22Rv1 (cell line): ENCODE measurements around the gene CBS.
"Not testable (repeated sequence)": the region's sequence is repeated elsewhere in the genome, so short reads cannot be mapped to it uniquely, and the experiment has no call there.

ENCODE experiments used
- CTCF ChIP-seq: fragments of 450-650 bp; IDR thresholded peaks from 2 replicates; pipeline ENCODE4 v1.5.1; 2017; ENCODE audit warnings: mild to moderate bottlenecking
- ZFX ChIP-seq: fragments of 450-650 bp; IDR thresholded peaks from 2 replicates; pipeline ENCODE4 v1.6.1; 2017; ENCODE audit warnings: antibody characterized with exemption, borderline replicate concordance

GRCh38 chr21:43102281-43102680 lies 26.6 kb upstream of the CBS start:
- not testable (repeated sequence) for TF ChIP-seq CTCF, ZFX
